ENCODE measurements around the gene FBP1.

DNA sequence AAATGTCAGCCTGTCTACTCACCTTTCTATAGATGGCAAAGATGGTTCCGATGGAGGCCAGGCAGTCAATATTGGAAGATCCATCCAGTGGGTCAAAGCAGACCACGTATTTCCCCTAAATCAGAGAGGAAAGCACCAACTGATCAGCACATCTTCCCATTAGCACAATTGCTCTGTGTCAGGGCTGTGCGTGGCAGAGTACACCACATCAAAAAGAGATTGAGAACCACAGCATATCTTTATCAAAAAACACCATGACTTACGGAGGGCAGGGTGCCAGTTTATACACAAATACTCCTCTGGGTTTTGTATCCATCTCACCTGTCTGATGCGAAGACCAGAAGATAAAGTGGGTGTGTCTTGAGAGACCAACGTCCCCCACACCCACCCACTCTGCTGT is 54.8 kb downstream of the FBP1 start:
- TF ChIP-seq, protein P1, sequence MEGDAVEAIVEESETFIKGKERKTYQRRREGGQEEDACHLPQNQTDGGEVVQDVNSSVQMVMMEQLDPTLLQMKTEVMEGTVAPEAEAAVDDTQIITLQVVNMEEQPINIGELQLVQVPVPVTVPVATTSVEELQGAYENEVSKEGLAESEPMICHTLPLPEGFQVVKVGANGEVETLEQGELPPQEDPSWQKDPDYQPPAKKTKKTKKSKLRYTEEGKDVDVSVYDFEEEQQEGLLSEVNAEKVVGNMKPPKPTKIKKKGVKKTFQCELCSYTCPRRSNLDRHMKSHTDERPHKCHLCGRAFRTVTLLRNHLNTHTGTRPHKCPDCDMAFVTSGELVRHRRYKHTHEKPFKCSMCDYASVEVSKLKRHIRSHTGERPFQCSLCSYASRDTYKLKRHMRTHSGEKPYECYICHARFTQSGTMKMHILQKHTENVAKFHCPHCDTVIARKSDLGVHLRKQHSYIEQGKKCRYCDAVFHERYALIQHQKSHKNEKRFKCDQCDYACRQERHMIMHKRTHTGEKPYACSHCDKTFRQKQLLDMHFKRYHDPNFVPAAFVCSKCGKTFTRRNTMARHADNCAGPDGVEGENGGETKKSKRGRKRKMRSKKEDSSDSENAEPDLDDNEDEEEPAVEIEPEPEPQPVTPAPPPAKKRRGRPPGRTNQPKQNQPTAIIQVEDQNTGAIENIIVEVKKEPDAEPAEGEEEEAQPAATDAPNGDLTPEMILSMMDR (IDR thresholded peaks at IDR 0.05), result no peak
- TF ChIP-seq POLR2A (IDR thresholded peaks at IDR 0.05), result no peak

All from lower leg skin (tissue), 3 donors.